ENCODE data around the gene AAMP.
"Not testable (repeated sequence)": the region's sequence is repeated elsewhere in the genome, so short reads cannot be mapped to it uniquely, and the experiment has no call there.

The AAMP gene

GRCh38 chr2:218269900-218270720 lies at the start of gene AAMP, which contains the start of gene PNKD:
Gene AAMP, minus strand, starts transcription at chr2:218270137. Its CDS starts 51 bp downstream, at chr2:218270086.
Gene PNKD, plus strand, starts transcription at chr2:218270519. Its CDS starts 17 bp downstream, at chr2:218270536.
- peak; percentile 98 for DNase-seq

- DNase-seq: no peak
Measured at GRCh38 chr2:218318241-218318640, 48.3 kb upstream of the AAMP start.

- DNase-seq: no peak
Measured at GRCh38 chr2:218317835-218318234, 47.9 kb upstream of the AAMP start.

GRCh38 chr2:218317303-218317630 lies 47.3 kb upstream of the AAMP start:
- no peak for DNase-seq

GRCh38 chr2:218315397-218315796 lies 45.5 kb upstream of the AAMP start:
- no peak for DNase-seq

- DNase-seq: not testable (repeated sequence)
Measured at GRCh38 chr2:218314764-218315163, 44.8 kb upstream of the AAMP start.

GRCh38 chr2:218313356-218313755 lies 43.4 kb upstream of the AAMP start:
- no peak for DNase-seq

- DNase-seq: no peak
Measured at GRCh38 chr2:218312267-218312756, 42.4 kb upstream of the AAMP start.

- not testable (repeated sequence) for DNase-seq
Measured at GRCh38 chr2:218311541-218312266, 41.8 kb upstream of the AAMP start.

- no peak for DNase-seq
Measured at GRCh38 chr2:218310853-218311540, 41.1 kb upstream of the AAMP start.

- no peak for DNase-seq
Measured at GRCh38 chr2:218307415-218308090, 37.6 kb upstream of the AAMP start.

GRCh38 chr2:218306184-218306920 lies 36.4 kb upstream of the AAMP start:
- DNase-seq: no peak

GRCh38 chr2:218305383-218305782 lies 35.4 kb upstream of the AAMP start:
- DNase-seq: no peak

- DNase-seq: peak; percentile 79
Measured at GRCh38 chr2:218301176-218301819, 31.4 kb upstream of the AAMP start.

GRCh38 chr2:218300141-218300540 lies 30.2 kb upstream of the AAMP start:
- no peak for DNase-seq

GRCh38 chr2:218298314-218298875 lies 28.5 kb upstream of the AAMP start:
- DNase-seq: no peak

- DNase-seq: no peak
Measured at GRCh38 chr2:218296847-218297246, 26.9 kb upstream of the AAMP start.

GRCh38 chr2:218296200-218296599 lies 26.3 kb upstream of the AAMP start:
- no peak for DNase-seq

- DNase-seq: no peak
Measured at GRCh38 chr2:218295029-218295428, 25.1 kb upstream of the AAMP start.

GRCh38 chr2:218294430-218295022 lies 24.6 kb upstream of the AAMP start:
- no peak for DNase-seq
